Muscle of back (tissue), 11 donors: ENCODE results near the gene HNRNPLL. TPM values are rescaled to one million over a fixed set of nuclear protein-coding genes. Genes with fewer than 3 reads are reported as not detected.
"Not testable (repeated sequence)": the region's sequence is repeated elsewhere in the genome, so short reads cannot be mapped to it uniquely, and the experiment has no call there.

Experiments used
- DNase-seq, 3 donors: peaks; one replicate each; pipeline versions ENCODE4 v3.0.0 to v3.0.0-alpha.2; 2013
- polyA plus RNA-seq, 10 donors: library from polyadenylated mRNA; unstranded; fragments of 120-200 nt; gene quantifications; one replicate each; pipeline ENCODE4 v1.2.1, GENCODE V29; 2013; ENCODE audit not compliant: insufficient read length in 10 of 10

The HNRNPLL gene
- polyA plus RNA-seq, 10 donors, result 34.2 to 50.6 (median 38.6) TPM

DNA sequence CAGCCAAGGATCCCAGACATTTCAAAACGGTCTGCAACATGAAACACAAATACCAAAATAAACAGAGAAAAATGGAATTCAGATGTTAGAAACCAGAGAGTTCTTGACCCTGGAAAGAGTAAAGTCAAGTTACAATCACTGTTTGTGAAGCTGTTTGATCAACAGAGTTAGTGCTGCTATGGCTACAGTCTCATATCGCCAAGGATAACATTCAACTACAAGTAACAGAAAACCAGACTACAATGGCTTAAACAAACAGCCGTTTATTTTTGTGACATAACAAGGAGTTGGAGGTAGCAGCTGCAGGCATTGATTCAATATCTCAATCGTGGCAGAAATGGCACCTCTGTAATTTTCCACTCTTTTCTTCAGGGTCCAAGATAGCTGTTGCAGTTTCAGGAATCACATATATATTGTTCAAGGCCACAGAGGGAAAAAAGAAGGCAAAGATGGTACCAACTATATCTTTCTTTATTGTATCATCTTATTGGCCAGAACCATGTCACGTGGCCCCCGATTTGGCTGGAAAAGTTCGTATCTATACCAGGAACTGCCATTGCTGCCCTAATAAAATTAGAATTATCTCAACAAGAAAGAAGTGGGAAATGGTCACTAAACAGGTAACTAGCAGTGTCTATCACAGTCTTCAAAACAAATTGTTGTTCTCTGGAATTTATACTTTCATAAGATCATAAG, 17.7 kb upstream of the HNRNPLL start:
- DNase-seq, result peak in 1 of 3 donors; percentile 56

DNA sequence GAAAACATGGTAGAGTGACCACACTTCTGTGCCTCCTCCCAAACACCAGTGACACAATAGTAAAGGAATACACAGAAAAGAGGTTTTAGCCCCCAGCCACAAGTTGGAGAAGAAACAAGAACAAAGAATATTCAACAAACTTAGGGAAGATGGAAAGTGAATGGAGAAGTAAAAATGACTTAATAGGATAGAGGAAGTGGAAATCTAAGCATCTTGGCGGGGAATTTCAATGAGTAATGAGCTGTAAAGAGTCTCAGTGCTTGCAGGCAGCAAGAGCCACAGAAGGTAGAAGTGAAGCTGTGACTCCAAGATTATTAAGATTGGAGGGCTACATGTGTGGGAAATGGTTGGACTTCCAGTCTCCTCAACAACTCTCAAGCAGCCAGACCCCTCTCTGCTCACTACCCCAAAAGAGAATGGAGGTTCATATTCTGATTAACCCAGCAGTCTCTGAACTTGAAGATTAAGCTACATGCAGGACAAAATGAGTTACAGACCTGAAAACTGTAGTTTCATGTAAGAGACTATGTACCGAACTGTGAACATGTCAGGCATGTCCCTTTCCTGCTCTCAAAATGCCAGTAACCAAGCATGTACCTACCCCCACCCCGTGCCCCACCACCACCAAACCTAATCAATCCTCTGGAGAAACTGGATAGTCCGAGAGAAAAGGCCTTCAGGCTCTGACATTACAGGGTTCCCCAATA, 16.9 kb upstream of the HNRNPLL start:
- peak in 1 of 3 donors; percentile 42 for DNase-seq

DNA sequence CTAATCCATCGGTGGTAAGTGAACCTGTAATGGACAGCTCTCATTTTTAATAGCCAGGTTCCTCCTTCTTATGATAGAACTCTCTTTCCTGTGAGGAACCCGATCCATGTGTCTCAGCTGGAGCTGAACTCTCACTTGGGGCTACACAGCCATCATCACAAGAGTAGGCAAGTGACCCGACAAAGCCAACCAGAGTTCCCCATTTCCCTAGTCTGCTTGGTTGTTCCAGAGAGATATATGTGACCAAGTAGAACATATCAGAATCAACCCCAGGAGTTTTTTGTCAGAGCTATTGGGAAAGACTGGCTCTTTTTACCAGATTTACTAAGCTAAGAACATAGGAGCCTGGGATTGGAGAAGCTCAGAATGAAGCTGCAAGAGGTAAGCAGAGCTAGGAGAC, 14.6 kb upstream of the HNRNPLL start:
- no peak for DNase-seq

DNA sequence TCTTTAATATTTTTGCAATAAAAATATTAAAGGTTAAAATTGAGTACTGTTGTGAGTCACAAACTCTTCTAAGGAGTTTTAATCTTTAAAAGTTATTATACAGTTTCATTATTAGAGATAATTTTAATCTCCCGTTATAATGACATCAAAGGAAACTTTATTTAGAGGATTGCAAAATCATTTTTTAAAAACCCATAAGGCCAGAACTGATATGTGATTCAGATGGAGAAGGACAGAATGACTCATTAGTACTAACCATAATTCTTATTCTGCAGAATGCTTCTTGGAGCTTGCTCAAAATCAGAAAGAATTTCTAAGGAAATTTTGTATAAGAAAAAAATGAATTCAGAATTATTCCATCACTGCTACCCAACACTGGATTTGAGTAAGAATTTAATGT, 12.5 kb upstream of the HNRNPLL start:
- DNase-seq, result no peak

GRCh38 chr2:38613849-38614213, 11.1 kb upstream of the HNRNPLL start:
- DNase-seq, result no peak

- DNase-seq, result no peak
These were observed 10.6 kb upstream of the HNRNPLL start for GRCh38 chr2:38613126-38613848.

GRCh38 chr2:38610851-38611801, 8.4 kb upstream of the HNRNPLL start:
- DNase-seq, result no peak

DNA sequence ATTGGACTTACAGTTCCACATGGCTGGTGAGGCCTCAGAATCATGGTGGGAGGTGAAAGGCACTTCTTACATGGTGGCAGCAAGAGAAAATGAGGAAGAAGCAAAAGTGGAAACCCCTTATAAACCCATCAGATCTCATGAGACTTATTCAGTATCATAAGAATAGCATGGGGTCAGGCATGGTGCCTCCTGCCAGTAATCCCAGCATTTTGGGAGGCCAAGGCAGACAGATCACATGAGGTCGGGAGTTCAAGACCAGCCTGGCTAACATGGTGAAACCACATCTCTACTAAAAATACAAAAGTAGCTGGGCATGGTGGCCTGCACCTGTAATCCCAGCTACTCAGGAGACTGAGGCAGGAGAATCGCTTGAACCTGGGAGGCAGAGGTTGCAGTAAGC, 6.5 kb upstream of the HNRNPLL start:
- DNase-seq, result not testable (repeated sequence)

GRCh38 chr2:38608755-38609154, 6.0 kb upstream of the HNRNPLL start:
- no peak for DNase-seq

DNA sequence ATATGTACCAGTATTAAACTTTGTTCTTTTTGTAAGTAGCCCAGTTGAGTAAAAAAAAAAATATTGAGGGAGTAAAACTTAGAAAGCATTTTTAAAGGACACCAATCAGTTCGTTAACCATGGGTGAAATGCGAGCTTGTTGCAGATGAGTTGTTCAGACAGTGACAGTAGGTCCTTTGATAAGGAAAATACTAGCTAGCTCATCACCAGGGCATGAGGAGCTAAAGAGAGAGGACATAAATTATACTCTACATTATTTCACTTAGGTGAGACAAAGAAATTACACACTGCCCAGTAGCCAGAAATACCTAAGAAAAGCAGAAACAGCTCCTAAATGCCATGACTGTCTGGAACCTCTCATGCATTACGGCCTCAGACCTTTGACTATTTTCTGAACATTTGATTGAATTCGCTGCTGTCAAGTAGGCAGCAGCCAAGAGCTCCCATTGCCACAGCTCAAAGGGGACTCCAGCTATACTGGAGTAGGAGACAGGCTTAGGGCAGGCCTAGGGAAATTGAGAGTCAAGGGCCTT, 2.6 kb upstream of the HNRNPLL start:
- no peak for DNase-seq

DNA sequence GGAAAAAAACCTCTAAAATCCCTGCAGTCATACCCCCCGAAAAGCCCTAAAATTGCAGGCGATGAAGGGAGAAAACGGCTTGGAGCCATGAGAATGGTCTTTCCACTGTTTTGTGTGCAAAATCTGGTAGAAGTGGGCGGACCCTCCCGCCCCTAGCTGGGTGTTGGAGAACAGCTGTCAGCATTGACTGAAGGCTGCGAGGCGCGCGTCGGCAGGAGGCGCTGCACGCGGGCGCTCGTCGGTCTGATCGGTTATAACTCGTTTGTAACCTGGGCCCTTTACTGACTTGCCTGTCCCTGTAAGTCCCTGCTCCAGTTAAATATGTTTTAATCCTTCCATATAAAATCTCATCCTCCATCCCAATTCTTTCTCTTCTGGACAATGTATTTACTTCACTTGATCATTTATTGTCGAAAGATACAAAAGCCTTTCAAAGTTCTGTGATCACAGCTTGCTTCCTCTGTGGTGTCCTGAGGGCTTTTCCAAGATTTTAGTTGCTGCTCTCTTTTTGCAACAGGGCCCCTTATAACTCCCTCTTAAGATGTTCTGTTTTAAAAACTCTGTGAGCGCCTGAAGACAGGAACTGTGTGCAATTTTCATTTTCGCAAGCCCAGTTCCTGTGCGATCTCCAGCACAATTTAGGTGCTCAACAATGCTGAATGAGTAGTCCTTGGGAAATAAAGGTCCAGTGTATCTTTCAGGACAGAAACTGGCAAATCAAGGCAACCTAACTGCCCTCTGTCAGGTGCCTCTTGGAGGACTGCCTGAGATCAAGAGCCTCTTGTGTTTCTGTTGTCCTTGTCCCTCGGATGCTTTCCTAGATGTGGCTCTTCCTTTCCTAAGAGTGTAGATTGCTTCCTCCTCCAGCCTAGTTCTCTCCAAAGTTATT, 918 bp upstream of the HNRNPLL start:
- peak; percentile 75 to 94 (median 87) for DNase-seq

GRCh38 chr2:38602136-38602731, 494 bp downstream of the HNRNPLL start:
- peak in 2 of 3 donors; percentile 55 to 87 for DNase-seq

DNA sequence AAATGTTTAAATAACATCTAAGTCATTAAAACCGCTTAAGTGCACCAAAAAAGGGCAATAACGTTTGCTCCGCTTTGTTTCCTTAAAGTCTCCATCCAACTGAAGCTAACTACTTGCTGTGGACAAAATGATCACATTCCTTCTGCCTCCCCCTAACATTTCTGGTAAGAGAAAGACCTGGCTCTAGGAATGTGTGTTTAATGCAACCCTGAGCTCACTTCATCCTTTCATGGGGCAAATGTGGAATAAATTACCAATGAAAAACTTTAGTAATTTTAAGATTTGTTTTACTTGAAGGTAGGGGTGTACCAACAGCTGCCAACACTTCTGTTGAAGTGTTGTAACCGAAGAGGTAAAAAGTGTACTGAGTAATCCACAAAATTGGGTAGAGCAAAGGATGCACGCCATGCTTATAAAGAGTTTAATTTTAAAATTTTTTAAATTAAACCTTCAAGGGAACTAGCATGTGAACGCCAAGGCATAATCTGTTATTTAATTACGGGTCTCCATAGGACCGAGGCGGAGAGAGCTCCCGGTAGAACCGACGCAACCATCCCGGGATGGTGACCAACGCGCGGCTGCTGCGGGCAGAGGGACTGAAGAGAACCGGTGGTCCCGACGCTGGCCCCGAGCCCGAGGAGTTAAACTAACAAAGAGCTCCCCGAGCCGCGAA, 1.1 kb downstream of the HNRNPLL start:
- DNase-seq, result peak in 1 of 3 donors; percentile 72

- DNase-seq, result peak in 1 of 3 donors; percentile 43
These were observed 1.7 kb downstream of the HNRNPLL start for GRCh38 chr2:38600921-38601455.

- DNase-seq, result peak in 1 of 3 donors; percentile 41
These were observed 2.4 kb downstream of the HNRNPLL start for GRCh38 chr2:38600242-38600891.

DNA sequence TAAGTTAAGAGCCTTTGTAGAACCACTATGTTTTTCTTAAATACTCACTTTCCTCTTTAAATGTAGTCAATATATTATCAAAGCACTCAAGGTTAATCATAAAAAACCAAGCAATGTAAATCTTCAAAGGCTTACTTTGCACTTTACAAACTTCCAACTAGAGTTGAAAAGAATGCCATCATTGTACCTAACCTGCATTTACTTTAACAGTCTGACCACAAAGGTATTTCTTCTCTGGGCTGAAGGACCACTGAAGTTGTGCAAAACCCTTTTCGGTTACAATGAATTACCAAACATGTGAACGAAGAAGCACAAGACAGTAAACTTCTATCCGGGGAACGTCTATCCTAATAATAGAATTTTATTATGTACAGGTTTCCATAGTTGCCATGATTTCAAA, 3.0 kb downstream of the HNRNPLL start:
- peak in 1 of 3 donors; percentile 16 for DNase-seq

GRCh38 chr2:38598991-38599295, 3.8 kb downstream of the HNRNPLL start:
- peak in 1 of 3 donors; percentile 19 for DNase-seq

DNA sequence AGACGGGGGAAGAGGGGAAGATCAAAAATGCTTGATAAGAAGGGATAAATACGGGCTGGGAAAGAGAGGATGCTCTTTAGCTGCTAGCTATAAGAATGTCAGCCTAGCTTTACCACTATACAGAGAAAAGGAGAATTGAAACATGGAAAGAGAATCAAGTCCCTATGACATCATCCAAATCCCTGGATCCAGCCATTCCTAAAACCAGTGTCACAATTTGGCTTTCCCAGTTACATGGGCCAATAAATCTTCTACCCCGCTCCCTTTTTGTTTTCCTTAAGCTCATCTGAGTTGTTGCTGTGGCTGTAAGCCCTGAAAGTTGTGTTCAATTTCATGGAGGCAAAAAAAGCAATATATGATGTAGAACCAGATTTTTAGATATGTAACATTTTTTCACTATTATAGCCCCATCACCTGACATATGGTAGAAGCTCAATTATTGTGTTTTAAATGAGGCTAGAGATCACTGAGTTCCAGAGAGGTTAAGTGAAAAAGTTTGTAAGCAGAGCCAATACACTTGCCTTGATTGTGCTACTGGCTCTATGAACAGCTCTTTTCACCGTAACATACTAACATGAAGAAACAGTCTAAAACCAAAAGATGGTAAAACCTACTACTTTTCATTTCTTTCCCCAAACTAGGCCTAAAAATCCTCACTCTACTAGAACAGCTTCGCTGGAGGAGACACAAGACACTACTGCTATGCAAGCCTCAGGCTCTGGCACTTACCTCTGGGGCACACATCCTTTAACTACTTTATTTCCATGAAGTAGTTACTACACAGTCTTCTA, 4.3 kb downstream of the HNRNPLL start:
- DNase-seq, result no peak
